DND-41 (cell line): Measurements from ENCODE around the gene AMDHD2.
"Not testable (repeated sequence)": the region's sequence is repeated elsewhere in the genome, so short reads cannot be mapped to it uniquely, and the experiment has no call there.

Source experiments
- ATAC-seq: fragments of 200-7000 bp; cut with Tn5 transposase; 3 replicates; pipeline ENCODE4 v1.9.1; 2021; ENCODE audit warnings: low read depth; ENCODE audit not compliant: insufficient read depth
- DNase-seq: peaks from one replicate; pipeline ENCODE4 v3.0.0-alpha.2; 2020
- H2AFZ ChIP-seq: 2 replicates; pipeline ENCODE4 v1.6.0; 2012; ENCODE audit warnings: low read depth, low read length
- H3K27ac ChIP-seq: 2 replicates; pipeline ENCODE4 v1.5.1; 2012; ENCODE audit warnings: low read length, inconsistent platforms
- H3K27me3 ChIP-seq: fragments of 200-600 bp; sonication (generic); 2 replicates; pipeline ENCODE4 v1.6.0; 2012; ENCODE audit warnings: low read length, mild to moderate bottlenecking, inconsistent platforms; ENCODE audit not compliant: insufficient read depth, poor library complexity
- H3K36me3 ChIP-seq: 2 replicates; pipeline ENCODE4 v1.5.1; 2012; ENCODE audit warnings: low read length, inconsistent platforms; ENCODE audit not compliant: insufficient read depth
- H3K4me1 ChIP-seq: 2 replicates; pipeline ENCODE4 v1.5.1; 2012; ENCODE audit warnings: mild to moderate bottlenecking, low read length; ENCODE audit not compliant: insufficient read depth
- H3K4me2 ChIP-seq: 2 replicates; pipeline ENCODE4 v1.6.0; 2012; ENCODE audit warnings: mild to moderate bottlenecking, moderate library complexity, low read length, inconsistent platforms; ENCODE audit not compliant: insufficient read depth
- H3K4me3 ChIP-seq, 2 experiments: fragments of 200-600 bp in 1 of 2; shearing (Covaris generic) in 1 of 2; 2 replicates each; pipeline ENCODE4 v1.5.1; 2012 to 2016; ENCODE audit warnings: inconsistent platforms in 2 of 2, low read length in 2 of 2, mild to moderate bottlenecking in 2 of 2, low read depth in 1 of 2, moderate library complexity in 1 of 2
- H3K79me2 ChIP-seq: 2 replicates; pipeline ENCODE4 v1.6.0; 2012; ENCODE audit warnings: low read length, inconsistent platforms; ENCODE audit not compliant: insufficient read depth
- H3K9ac ChIP-seq: 2 replicates; pipeline ENCODE4 v1.6.0; 2012; ENCODE audit warnings: low read depth, mild to moderate bottlenecking, inconsistent platforms, low read length, moderate library complexity
- H3K9me3 ChIP-seq: 2 replicates; pipeline ENCODE4 v1.5.1; 2012; ENCODE audit warnings: low read length, moderate library complexity, mild to moderate bottlenecking, inconsistent platforms; ENCODE audit not compliant: insufficient read depth, severe bottlenecking
- H4K20me1 ChIP-seq: 2 replicates; pipeline ENCODE4 v1.6.0; 2012; ENCODE audit warnings: low read length; ENCODE audit not compliant: insufficient read depth
- CTCF ChIP-seq: IDR thresholded peaks from 2 replicates; pipeline ENCODE4 v1.5.1; 2012; ENCODE audit warnings: borderline replicate concordance, low read length, moderate library complexity, mild to moderate bottlenecking; ENCODE audit not compliant: poor library complexity, severe bottlenecking; ENCODE audit errors: extremely low read depth

AMDHD2 gene

GRCh38 chr16:2551420-2551889, 31.3 kb downstream of the AMDHD2 start:
- H3K27me3 ChIP-seq, H3K27ac ChIP-seq, H3K4me1 ChIP-seq, H3K9me3 ChIP-seq, H3K9ac ChIP-seq, H2AFZ ChIP-seq, H3K79me2 ChIP-seq, H3K4me3 ChIP-seq, H3K4me2 ChIP-seq, DNase-seq, ATAC-seq, H4K20me1 ChIP-seq, H3K36me3 ChIP-seq: not testable (repeated sequence)
- peak; percentile 5 for TF ChIP-seq CTCF

DNA sequence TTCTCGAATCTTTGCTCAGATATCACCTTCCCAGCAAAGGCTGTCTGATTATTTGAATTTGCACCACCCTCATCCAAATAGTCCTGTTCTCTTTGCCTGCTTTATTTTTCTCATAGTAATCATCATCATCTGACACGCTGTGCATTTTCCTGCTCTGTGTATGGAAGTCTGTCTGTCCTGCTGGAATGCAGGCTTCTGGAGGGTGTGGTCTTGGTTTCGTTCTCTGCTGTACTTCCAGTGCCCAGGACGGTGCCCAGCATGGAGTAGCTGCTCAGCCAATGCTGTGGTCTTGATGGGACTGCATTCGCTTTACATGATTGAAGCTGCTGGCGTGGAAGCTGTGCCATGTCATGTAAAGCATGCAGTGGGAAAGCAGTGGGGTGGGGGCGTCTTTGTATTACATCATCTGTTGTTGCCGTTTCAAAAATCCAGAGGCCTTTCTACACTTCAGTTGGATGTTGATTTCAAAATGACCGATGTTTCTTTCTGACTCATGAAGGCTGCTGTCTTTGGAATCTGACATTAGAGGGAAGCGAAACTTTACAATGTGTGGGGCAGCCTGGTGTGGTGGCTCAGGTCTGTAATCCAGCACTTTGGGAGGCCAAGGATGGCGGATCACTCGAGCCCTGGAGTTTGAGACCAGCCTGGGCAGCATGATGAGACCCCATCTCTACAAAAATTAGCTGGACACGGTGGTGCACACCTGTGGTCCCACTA, 34.7 kb downstream of the AMDHD2 start:
- not testable (repeated sequence) for ATAC-seq, H3K79me2 ChIP-seq, H3K4me2 ChIP-seq, DNase-seq, H3K27me3 ChIP-seq, H3K4me3 ChIP-seq, H2AFZ ChIP-seq, H4K20me1 ChIP-seq, H3K27ac ChIP-seq, H3K36me3 ChIP-seq, H3K9me3 ChIP-seq, H3K4me1 ChIP-seq, H3K9ac ChIP-seq

DNA sequence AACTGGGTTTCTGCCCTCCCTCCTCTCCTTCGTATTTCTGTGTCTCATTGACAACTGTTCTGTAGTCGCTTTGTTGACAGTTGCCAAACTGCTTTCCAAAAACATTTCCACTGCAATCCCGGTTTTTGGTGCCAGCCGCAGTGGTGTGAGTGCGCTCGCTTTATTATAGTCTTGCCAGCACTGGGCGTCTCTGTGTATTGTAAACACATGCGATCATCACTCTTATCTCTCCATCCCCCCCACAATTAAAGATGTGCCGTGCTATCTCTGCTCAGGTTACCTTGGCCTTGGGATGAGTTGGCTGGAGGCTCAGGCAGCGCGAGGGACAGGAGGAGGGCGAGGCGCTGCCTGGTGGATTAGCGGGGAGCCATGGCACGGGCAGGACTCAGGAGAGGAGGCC, 37.0 kb downstream of the AMDHD2 start:
- H3K9ac ChIP-seq, H3K4me2 ChIP-seq, H3K79me2 ChIP-seq, H4K20me1 ChIP-seq, H3K27ac ChIP-seq, H3K36me3 ChIP-seq, DNase-seq, ATAC-seq, H2AFZ ChIP-seq, H3K9me3 ChIP-seq, H3K27me3 ChIP-seq, H3K4me3 ChIP-seq, H3K4me1 ChIP-seq: not testable (repeated sequence)

DNA sequence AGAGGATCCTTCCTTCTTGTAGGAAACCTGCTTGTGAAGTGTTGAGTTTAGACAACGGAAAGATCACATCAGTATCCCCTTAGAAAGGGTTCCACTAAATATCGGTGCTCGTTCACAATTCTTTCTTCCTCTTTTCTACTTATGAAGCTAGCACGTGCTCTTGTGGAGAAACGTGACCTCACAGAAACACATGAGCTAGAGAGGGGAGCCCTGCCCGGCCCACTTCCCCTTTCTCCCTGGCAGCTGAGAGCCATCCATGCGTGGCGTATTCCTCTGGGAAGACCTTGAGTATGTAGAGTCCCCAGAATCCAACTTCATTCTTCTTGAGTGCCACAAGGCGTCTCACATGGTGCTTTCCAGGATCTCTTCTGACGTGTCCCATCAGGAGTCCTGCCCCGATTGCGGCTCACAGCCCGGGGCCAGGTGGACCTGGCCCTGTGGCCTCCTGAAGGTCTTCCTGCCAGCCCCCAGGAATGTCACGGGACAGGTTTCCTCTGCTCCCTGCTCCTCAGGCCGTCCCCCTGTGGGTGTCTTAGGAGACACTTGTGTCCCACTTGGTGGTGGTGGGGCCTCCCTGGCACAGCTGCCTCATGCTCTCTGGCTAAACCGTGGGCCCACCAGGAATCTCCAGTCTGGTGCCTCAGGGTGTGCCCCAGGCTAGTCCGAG, 40.1 kb downstream of the AMDHD2 start:
- H3K4me2 ChIP-seq, ATAC-seq, H2AFZ ChIP-seq: not testable (repeated sequence)

GRCh38 chr16:2560798-2561133, 40.6 kb downstream of the AMDHD2 start:
- H3K27me3 ChIP-seq, H4K20me1 ChIP-seq, H3K9me3 ChIP-seq, H3K27ac ChIP-seq, H3K9ac ChIP-seq, H3K4me3 ChIP-seq, H2AFZ ChIP-seq, H3K4me2 ChIP-seq, H3K79me2 ChIP-seq, H3K4me1 ChIP-seq, H3K36me3 ChIP-seq: not testable (repeated sequence)
- ATAC-seq: peak; percentile 92
- peak; percentile 33 for TF ChIP-seq CTCF
- peak; percentile 69 for DNase-seq

More for the DNA sequence above, 40.1 kb downstream of the AMDHD2 start:
- H4K20me1 ChIP-seq, H3K27ac ChIP-seq, H3K9me3 ChIP-seq, H3K4me3 ChIP-seq, H3K36me3 ChIP-seq, H3K79me2 ChIP-seq, H3K4me1 ChIP-seq, H3K9ac ChIP-seq, DNase-seq, H3K27me3 ChIP-seq: not testable (repeated sequence)

DNA sequence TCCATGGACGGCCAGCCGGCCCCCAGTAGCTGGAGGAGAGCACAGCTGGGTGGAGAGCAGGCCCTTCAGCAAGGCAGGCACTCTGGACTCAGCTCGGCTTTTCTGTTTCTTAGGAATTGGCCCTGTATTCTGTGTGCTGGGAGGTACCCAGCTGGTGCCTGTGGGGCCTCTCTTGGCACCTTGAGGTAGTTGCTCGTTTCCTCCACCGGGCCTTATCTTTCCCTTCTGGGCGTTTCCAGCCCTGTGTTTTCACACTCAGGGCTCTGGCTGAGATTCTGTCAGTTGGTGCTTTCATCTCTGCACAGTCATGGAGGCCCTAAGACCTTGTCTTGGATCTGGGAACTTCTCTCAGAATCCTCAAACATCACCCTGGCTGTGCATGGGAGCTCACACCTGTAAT, 47.3 kb downstream of the AMDHD2 start:
- ATAC-seq, H3K9ac ChIP-seq: not testable (repeated sequence)

GRCh38 chr16:2568573-2568972, 48.4 kb downstream of the AMDHD2 start:
- not testable (repeated sequence) for H2AFZ ChIP-seq, ATAC-seq, H3K27me3 ChIP-seq, H3K36me3 ChIP-seq, DNase-seq, H3K4me2 ChIP-seq, H3K9ac ChIP-seq, H3K4me1 ChIP-seq, H3K9me3 ChIP-seq, H4K20me1 ChIP-seq, H3K27ac ChIP-seq, H3K79me2 ChIP-seq, H3K4me3 ChIP-seq

More for the DNA sequence above, 47.3 kb downstream of the AMDHD2 start:
- not testable (repeated sequence) for DNase-seq, H3K27me3 ChIP-seq, H2AFZ ChIP-seq, H3K4me2 ChIP-seq, H4K20me1 ChIP-seq, H3K4me3 ChIP-seq, H3K36me3 ChIP-seq, H3K4me1 ChIP-seq, H3K79me2 ChIP-seq, H3K27ac ChIP-seq, H3K9me3 ChIP-seq
